Fibroblast of skin of right biceps (primary cell): ENCODE measurements around the gene TMEM151A.

Experiments
- DNase-seq: peaks from one replicate; pipeline ENCODE4 v3.0.0-alpha.2; 2013

Gene TMEM151A

GRCh38 chr11:66338276-66339161, 46.8 kb downstream of the TMEM151A start:
- DNase-seq: no peak

GRCh38 chr11:66339162-66339675, 47.5 kb downstream of the TMEM151A start:
- DNase-seq: no peak

GRCh38 chr11:66339686-66340483, 48.2 kb downstream of the TMEM151A start:
- DNase-seq: no peak

- no peak for DNase-seq
Observed at GRCh38 chr11:66340596-66341501, 49.2 kb downstream of the TMEM151A start.

GRCh38 chr11:66341502-66342126, 49.9 kb downstream of the TMEM151A start:
- DNase-seq: no peak

- no peak for DNase-seq
Observed at GRCh38 chr11:66343176-66343575, 51.5 kb downstream of the TMEM151A start.

GRCh38 chr11:66344550-66345315, 53.0 kb downstream of the TMEM151A start, which contains the start of gene BRMS1:
BRMS1 (minus strand) TSS chr11:66345104; CDS start chr11:66342234, 2,870 bp downstream.
- DNase-seq: peak; percentile 97

GRCh38 chr11:66345316-66345649, 53.6 kb downstream of the TMEM151A start:
- DNase-seq: no peak
